ENCODE data around the gene PHF1. TPM values are rescaled to one million over a fixed set of nuclear protein-coding genes. Genes with fewer than 3 reads are reported as not detected.

PHF1 gene
- total RNA-seq, 1 donor from 2014 or later = 70.5 TPM

DNA sequence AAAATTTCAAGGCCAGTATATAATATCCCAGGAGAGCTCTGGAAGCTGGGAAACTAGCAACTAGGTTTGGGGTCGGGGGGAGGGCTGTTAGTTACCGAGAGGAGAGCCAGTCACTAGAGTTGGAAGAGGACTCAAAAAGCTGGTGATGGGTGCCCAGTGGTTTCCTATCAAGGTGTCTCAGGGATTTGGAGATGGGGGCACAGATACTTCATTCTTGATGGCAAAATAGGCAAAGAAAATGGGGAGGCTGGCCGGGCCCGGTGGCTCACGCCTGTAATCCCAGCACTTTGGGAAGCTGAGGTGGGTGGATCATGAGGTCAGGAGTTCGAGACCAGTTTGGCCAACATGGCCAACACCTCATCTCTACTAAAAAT is 805 bp downstream of the PHF1 start:
- no peaks in the 10 kb centered on the region for H3K9me3 Mint-ChIP-seq
- H3K4me3 Mint-ChIP-seq = peak overlapping the region; percentile 85
- peaks cover 8% of the 10 kb centered on the region for H3K36me3 Mint-ChIP-seq (ENCODE audit: low read depth)
- H3K27ac Mint-ChIP-seq (ENCODE audit: unreplicated experiment) = no peak overlapping the region
- no peak for DNase-seq (ENCODE audit: low read depth, low spot score)
- TF ChIP-seq, protein P1, sequence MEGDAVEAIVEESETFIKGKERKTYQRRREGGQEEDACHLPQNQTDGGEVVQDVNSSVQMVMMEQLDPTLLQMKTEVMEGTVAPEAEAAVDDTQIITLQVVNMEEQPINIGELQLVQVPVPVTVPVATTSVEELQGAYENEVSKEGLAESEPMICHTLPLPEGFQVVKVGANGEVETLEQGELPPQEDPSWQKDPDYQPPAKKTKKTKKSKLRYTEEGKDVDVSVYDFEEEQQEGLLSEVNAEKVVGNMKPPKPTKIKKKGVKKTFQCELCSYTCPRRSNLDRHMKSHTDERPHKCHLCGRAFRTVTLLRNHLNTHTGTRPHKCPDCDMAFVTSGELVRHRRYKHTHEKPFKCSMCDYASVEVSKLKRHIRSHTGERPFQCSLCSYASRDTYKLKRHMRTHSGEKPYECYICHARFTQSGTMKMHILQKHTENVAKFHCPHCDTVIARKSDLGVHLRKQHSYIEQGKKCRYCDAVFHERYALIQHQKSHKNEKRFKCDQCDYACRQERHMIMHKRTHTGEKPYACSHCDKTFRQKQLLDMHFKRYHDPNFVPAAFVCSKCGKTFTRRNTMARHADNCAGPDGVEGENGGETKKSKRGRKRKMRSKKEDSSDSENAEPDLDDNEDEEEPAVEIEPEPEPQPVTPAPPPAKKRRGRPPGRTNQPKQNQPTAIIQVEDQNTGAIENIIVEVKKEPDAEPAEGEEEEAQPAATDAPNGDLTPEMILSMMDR (conservative IDR thresholded peaks at IDR 0.05) = no peak
- peaks cover 15% of the 10 kb centered on the region for H3K27me3 Mint-ChIP-seq (ENCODE audit: low read depth)
- peaks cover 53% of the 10 kb centered on the region for H3K4me1 Mint-ChIP-seq

DNA sequence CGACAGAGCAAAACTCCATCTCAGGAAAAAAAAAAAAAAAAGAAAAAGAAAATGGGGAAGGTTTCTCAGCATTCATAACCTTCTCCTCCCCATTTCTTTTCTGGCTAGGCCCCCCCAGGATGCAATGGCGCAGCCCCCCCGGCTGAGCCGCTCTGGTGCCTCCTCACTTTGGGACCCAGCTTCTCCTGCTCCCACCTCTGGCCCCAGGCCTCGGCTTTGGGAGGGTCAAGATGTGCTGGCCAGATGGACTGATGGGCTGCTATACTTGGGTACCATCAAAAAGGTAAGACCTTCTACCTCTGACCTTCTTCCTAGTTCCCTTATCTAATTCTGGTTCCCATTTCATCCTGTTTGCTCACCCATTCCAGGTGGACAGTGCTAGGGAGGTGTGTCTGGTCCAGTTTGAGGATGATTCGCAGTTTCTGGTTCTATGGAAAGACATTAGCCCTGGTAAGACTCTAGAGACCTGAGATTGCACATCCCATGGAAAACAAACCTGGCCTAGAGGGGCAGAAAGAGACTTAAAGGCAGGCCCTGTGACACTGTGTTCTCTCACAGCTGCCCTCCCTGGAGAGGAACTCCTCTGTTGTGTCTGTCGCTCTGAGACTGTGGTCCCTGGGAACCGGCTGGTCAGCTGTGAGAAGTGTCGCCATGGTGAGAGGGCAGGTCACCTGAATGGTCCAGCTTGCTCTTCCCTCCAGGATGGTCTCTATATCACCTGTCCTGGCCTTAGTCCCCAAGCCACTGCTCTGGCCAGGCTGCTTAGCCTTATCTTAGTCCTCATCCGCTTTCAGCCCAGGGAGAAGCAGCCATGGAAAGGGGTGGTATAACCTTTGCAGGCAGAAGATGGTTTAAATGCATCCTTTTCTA is 1.6 kb downstream of the PHF1 start:
- Mint-ChIP-seq H3K27ac (ENCODE audit: unreplicated experiment) (no peak overlapping the region), H3K36me3 (ENCODE audit: low read depth) (peaks cover 6% of the 10 kb centered on the region), H3K4me3 (peak overlapping the region; percentile 90), H3K27me3 (ENCODE audit: low read depth) (peaks cover 15% of the 10 kb centered on the region), H3K4me1 (peaks cover 60% of the 10 kb centered on the region), H3K9me3 (no peaks in the 10 kb centered on the region)
- DNase-seq (ENCODE audit: low read depth, low spot score) = no peak
- TF ChIP-seq, protein P1 (conservative IDR thresholded peaks at IDR 0.05) = no peak

DNA sequence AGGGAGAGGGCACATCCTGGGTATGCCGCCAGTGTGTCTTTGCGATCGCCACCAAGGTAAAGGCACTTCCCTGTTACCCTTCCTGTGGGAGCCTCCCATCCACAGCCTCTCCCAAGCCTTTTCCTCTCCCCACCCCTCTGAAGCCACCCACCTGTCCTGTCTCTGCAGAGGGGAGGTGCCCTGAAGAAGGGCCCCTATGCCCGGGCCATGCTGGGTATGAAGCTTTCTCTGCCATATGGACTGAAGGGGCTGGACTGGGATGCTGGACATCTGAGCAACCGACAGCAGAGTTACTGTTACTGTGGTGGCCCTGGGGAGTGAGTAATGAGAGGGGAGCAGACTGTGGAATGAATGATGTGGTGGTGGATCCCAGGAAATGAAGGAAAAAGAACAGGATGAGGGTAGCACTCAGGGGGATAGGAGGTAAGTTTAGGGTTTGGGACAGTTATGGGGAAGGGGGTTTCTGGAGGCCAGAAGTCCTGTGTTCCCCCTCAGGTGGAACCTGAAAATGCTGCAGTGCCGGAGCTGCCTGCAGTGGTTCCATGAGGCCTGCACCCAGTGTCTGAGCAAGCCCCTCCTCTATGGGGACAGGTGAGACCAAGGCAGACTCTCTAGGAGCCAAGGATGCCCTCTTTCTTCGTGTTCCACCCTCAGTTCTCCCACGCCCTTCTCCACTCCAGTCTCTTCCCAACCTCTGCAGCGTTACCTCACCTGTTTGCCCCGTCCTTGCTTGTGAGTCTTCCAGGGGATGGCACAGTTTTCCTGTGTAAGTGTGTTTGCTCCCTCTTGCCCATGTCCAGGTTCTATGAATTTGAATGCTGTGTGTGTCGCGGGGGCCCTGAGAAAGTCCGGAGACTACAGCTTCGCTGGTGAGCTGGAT is 2.7 kb downstream of the PHF1 start:
- Mint-ChIP-seq H3K4me1 (peaks cover 68% of the 10 kb centered on the region), H3K36me3 (ENCODE audit: low read depth) (peaks cover 8% of the 10 kb centered on the region), H3K27me3 (ENCODE audit: low read depth) (peaks cover 20% of the 10 kb centered on the region), H3K27ac (ENCODE audit: unreplicated experiment) (peak overlapping the region; percentile 78), H3K4me3 (peak overlapping the region; percentile 90), H3K9me3 (no peaks in the 10 kb centered on the region)
- TF ChIP-seq, protein P1 (conservative IDR thresholded peaks at IDR 0.05) = no peak
- DNase-seq (ENCODE audit: low read depth, low spot score) = no peak

DNA sequence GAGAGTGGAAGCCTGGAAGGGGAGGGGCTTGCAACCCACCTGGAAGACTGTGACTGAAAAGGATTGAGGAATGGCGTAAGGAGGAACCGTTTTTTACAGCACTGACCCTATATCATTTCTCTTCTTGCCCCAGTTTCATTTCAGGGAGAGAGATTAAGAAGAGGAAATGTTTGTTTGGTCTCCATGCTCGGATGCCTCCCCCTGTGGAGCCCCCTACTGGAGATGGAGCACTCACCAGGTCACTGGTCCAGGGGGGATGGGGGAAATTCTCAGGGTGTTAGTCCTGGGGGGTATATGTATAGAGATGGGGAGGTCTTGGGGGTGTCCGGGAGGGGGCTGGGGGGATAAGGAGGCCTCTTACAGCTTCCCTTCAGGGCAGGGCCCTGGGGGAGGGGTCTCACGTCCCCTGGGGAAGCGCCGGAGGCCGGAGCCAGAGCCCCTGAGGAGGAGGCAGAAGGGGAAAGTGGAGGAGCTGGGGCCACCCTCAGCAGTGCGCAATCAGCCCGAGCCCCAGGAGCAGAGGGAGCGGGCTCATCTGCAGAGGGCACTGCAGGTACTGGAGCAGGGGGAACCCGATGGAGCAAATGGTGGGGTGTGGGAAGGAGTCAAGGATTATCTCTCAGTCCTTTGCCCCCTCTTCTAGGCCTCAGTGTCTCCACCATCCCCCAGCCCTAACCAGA is 3.9 kb downstream of the PHF1 start:
- H3K4me3 Mint-ChIP-seq = peak overlapping the region; percentile 90

More for the DNA sequence above, 3.9 kb downstream of the PHF1 start:
- Mint-ChIP-seq H3K4me1 (peaks cover 73% of the 10 kb centered on the region), H3K36me3 (ENCODE audit: low read depth) (peaks cover 8% of the 10 kb centered on the region), H3K27ac (ENCODE audit: unreplicated experiment) (no peak overlapping the region), H3K27me3 (ENCODE audit: low read depth) (peaks cover 20% of the 10 kb centered on the region), H3K9me3 (no peaks in the 10 kb centered on the region)
- DNase-seq (ENCODE audit: low read depth, low spot score) = no peak
- TF ChIP-seq, protein P1 (conservative IDR thresholded peaks at IDR 0.05) = peak; percentile 49

All from neural crest cell (in vitro differentiated cells).